Endothelial cell of umbilical vein (primary cell): ENCODE results near the gene EMID1. TPM values are rescaled to one million over a fixed set of nuclear protein-coding genes. Genes with fewer than 3 reads are reported as not detected.

Experiments used
- Bru-seq: library from RNA; stranded (reverse); fragments of 400-500 nt; gene quantifications from one replicate; lab custom pipeline; 2021; lab: Mats Ljungman, UMichigan
- BruChase-seq, 2 experiments: library from RNA; stranded (reverse); fragments of 400-500 nt; gene quantifications; one replicate each; lab custom pipeline; 2021; lab: Mats Ljungman, UMichigan
- BruUV-seq: library from RNA; stranded (reverse); fragments of 400-500 nt; replicated peaks from 2 replicates; lab custom pipeline; 2021; lab: Mats Ljungman, UMichigan
- CTCF ChIA-PET: fragments of 300-600, 350-600 bp; sonication (Branson Sonifier 250); formaldehyde crosslinking; loops from one replicate; lab custom pipeline; 2021; ENCODE audit warnings: antibody characterized with exemption, inconsistent platforms; lab: Charles Lee
- POLR2A ChIA-PET: fragments of 300-600, 350-600 bp; sonication (Branson Sonifier 250); formaldehyde crosslinking; loops from one replicate; lab custom pipeline; 2021; ENCODE audit warnings: antibody characterized with exemption, inconsistent platforms; lab: Charles Lee
- DNase-seq: peaks from one replicate; pipeline ENCODE4 v3.0.0-alpha.2; 2011; ENCODE audit warnings: low read depth, low spot score
- FAIRE-seq: peaks from 2 replicates; lab custom pipeline; 2011; peaks lifted over from hg19 to GRCh38; lab: Jason Lieb, UNC
- H2AFZ ChIP-seq: 2 replicates; pipeline ENCODE4 v1.6.0; 2012; ENCODE audit warnings: low read depth, low read length, control low read depth, inconsistent platforms
- H3K27ac ChIP-seq: 2 replicates; pipeline ENCODE4 v1.5.1; 2011; ENCODE audit warnings: low read depth, mild to moderate bottlenecking, control low read depth, low read length, moderate library complexity; ENCODE audit not compliant: insufficient read depth
- H3K27me3 ChIP-seq, 2 experiments: 2 replicates each; pipeline versions ENCODE4 v1.6.0 to v1.6.1; 2011; ENCODE audit warnings: low read length in 2 of 2, mixed read lengths in 1 of 2; ENCODE audit not compliant: control insufficient read depth in 2 of 2, insufficient read depth in 2 of 2
- H3K36me3 ChIP-seq, 2 experiments: 2 replicates in 1 of 2; 3 replicates in 1 of 2; pipeline ENCODE4 v1.5.1; 2011; ENCODE audit warnings: low read length in 2 of 2, mild to moderate bottlenecking in 1 of 2, moderate library complexity in 1 of 2; ENCODE audit not compliant: control insufficient read depth in 2 of 2, insufficient read depth in 2 of 2; ENCODE audit errors: extremely low read depth in 1 of 2
- H3K4me1 ChIP-seq: 3 replicates; pipeline ENCODE4 v1.5.1; 2011; ENCODE audit warnings: mild to moderate bottlenecking, low read length; ENCODE audit not compliant: control insufficient read depth, insufficient read depth; ENCODE audit errors: extremely low read depth
- H3K4me2 ChIP-seq: 2 replicates; pipeline ENCODE4 v1.6.1; 2011; ENCODE audit warnings: low read length, control low read depth, mixed read lengths; ENCODE audit not compliant: insufficient read depth
- H3K4me3 ChIP-seq, 3 experiments: fragments of 200-600 bp in 1 of 3; sonication (generic), shearing (Covaris generic) in 1 of 3; replicated peaks in 1 of 3; 2 replicates each; pipeline ENCODE4 v1.5.1; 2011 to 2016; ENCODE audit warnings: control low read depth in 3 of 3, low read length in 3 of 3, mild to moderate bottlenecking in 2 of 3, inconsistent platforms in 1 of 3, low read depth in 1 of 3, moderate library complexity in 1 of 3; ENCODE audit not compliant: insufficient read depth in 1 of 3
- H3K79me2 ChIP-seq: 2 replicates; pipeline ENCODE4 v1.6.0; 2012; ENCODE audit warnings: low read length, inconsistent platforms; ENCODE audit not compliant: control insufficient read depth, insufficient read depth
- H3K9ac ChIP-seq: replicated peaks from 2 replicates; pipeline ENCODE3; 2011; ENCODE audit warnings: low read length, control low read depth; ENCODE audit not compliant: insufficient read depth; ENCODE audit errors: extremely low read depth
- H3K9me1 ChIP-seq: replicated peaks from 3 replicates; pipeline ENCODE4 v1.6.0; 2011; ENCODE audit warnings: mild to moderate bottlenecking, low read length; ENCODE audit not compliant: control insufficient read depth, insufficient read depth; ENCODE audit errors: extremely low read depth
- H3K9me3 ChIP-seq: replicated peaks from 2 replicates; pipeline ENCODE4 v1.5.1; 2012; ENCODE audit warnings: low read length, inconsistent platforms; ENCODE audit not compliant: control insufficient read depth, insufficient read depth
- H4K20me1 ChIP-seq: replicated peaks from 2 replicates; pipeline ENCODE3; 2011; ENCODE audit warnings: mild to moderate bottlenecking, low read length; ENCODE audit not compliant: control insufficient read depth, insufficient read depth; ENCODE audit errors: extremely low read depth
- CTCF ChIP-seq, 2 donors: IDR thresholded peaks; 1 replicate in 1 of 2; 2 replicates in 1 of 2; pipeline ENCODE4 v1.5.1; 2011; ENCODE audit warnings: low read length in 2 of 2, mild to moderate bottlenecking in 2 of 2, moderate library complexity in 2 of 2, control low read depth in 1 of 2, inconsistent platforms in 1 of 2, low read depth in 1 of 2; ENCODE audit not compliant: insufficient read depth in 1 of 2; ENCODE audit errors: extremely low read depth in 1 of 2
- EZH2 ChIP-seq: IDR thresholded peaks from 2 replicates; pipeline ENCODE4 v1.6.1; 2012; ENCODE audit warnings: borderline replicate concordance, low read depth, mild to moderate bottlenecking, moderate library complexity, low read length, inconsistent platforms; ENCODE audit not compliant: severe bottlenecking
- FOS ChIP-seq: IDR thresholded peaks from 2 replicates; pipeline ENCODE4 v1.6.1; 2011; ENCODE audit warnings: mild to moderate bottlenecking, low read length, moderate library complexity, borderline replicate concordance; ENCODE audit not compliant: insufficient read depth
- GATA2 ChIP-seq: IDR thresholded peaks from 2 replicates; pipeline ENCODE4 v1.7.0; 2011; ENCODE audit warnings: low read depth, mild to moderate bottlenecking, moderate library complexity, mixed read lengths, low read length; ENCODE audit not compliant: insufficient read length, insufficient read depth
- JUN ChIP-seq: IDR thresholded peaks from 2 replicates; pipeline ENCODE4 v1.6.1; 2011; ENCODE audit warnings: borderline replicate concordance, low read depth; ENCODE audit not compliant: insufficient read length, insufficient read depth
- MAX ChIP-seq: IDR thresholded peaks from 2 replicates; pipeline ENCODE4 v1.6.1; 2011; ENCODE audit not compliant: insufficient read depth, insufficient read length
- MYC ChIP-seq: IDR thresholded peaks from one replicate; pipeline ENCODE4 v1.6.1; 2011; ENCODE audit warnings: mild to moderate bottlenecking, low read depth, low read length
- POLR2A ChIP-seq: IDR thresholded peaks from 2 replicates; pipeline ENCODE4 v1.6.1; 2012; ENCODE audit warnings: low read depth, mild to moderate bottlenecking, control low read depth, low read length
- POLR2AphosphoS5 ChIP-seq: IDR thresholded peaks from 2 replicates; pipeline ENCODE4 v1.6.1; 2012; ENCODE audit warnings: low read depth, mild to moderate bottlenecking, control low read depth, low read length, moderate library complexity; ENCODE audit not compliant: insufficient read depth
- dilution Hi-C: fragments of 300-500 bp; cut with MboI; formaldehyde crosslinking; loops from one replicate; pipeline ENCODE4 v1.15.0; 2019; ENCODE audit warnings: low sequenced_read_pairs; ENCODE audit not compliant: extremely low pct_ligation_motif_present
- intact Hi-C: fragments of 100-400 bp; cut with micrococcal nuclease; formaldehyde crosslinking; loops from one replicate; pipeline ENCODE4 v1.10.0; 2022
- long read RNA-seq: library from polyadenylated mRNA; stranded (forward); transcript quantifications from one replicate; pipeline ENCODE4 v2.0.0, GENCODE V29; 2021
- polyA minus RNA-seq, 3 experiments: library from RNA; depleted of rRNA, polyadenylated mRNA; stranded (reverse); fragments of >200 nt; gene quantifications; 1 replicate in 1 of 3; 2 replicates in 2 of 3; pipeline ENCODE4 v1.2.3, GENCODE V29; 2011
- polyA plus RNA-seq, 4 experiments: library from polyadenylated mRNA; depleted of rRNA in 3 of 4; stranded (reverse) in 3 of 4; unstranded in 1 of 4; fragments of >200 nt; gene quantifications; 2 replicates each; pipeline versions ENCODE4 v1.2.1 to v1.2.3, GENCODE V29; 2011 to 2012; ENCODE audit warnings: missing spikeins in 1 of 4
- total RNA-seq: library from RNA; stranded (reverse); gene quantifications from 2 replicates; pipeline ENCODE4 v1.2.3, GENCODE V29; 2021

Gene EMID1
- total RNA-seq: 0.39 and 0.51 TPM in 2 replicates
- 0.56 and 0.75 TPM in 2 replicates for polyA plus RNA-seq
- 0.41 and 0.63 TPM in 2 replicates for polyA plus RNA-seq (2011; cell fraction: cytosol; rRNA removed)
- 0.61 and 0.84 TPM in 2 replicates for polyA plus RNA-seq (2011; cell fraction: nucleus; rRNA removed)
- 0.22 TPM in 1 of 2 replicates, not detected in the other for polyA plus RNA-seq (2012)
- 0.23 and 0.68 TPM in 2 replicates for polyA minus RNA-seq
- not detected for polyA minus RNA-seq (2011; cell fraction: cytosol; rRNA and poly(A)+ RNA removed)
- 0.43 TPM in 1 of 2 replicates, not detected in the other for polyA minus RNA-seq (2011; cell fraction: nucleus; rRNA and poly(A)+ RNA removed)
- Bru-seq, nascent RNA: percentile 14 among the genes with signal in this experiment
- percentile 2 among the genes with signal in this experiment for BruChase-seq, experiment 1, labeled RNA remaining after a 6-hour chase
- BruChase-seq, experiment 2, labeled RNA remaining after a 2-hour chase: percentile 6 among the genes with signal in this experiment
- long read RNA-seq, partial matches to known transcripts: 0 of 1 reads
- long read RNA-seq, other reads (novel, unspliced or antisense): 1 of 1 reads

- intact Hi-C loops (loop anchor here (2.0 kb wide), 1 partner anchor 39 kb away; no protein-coding TSS in a partner anchor), dilution Hi-C loops (no loop called here)
- no TSS peak for BruUV-seq
- Histone ChIP-seq H3K9ac (no peak within 1 kb of the TSS), H3K27me3 (peaks cover 0 to 9% of the 10 kb centered on the region in 2 experiments), H3K4me2 (peak within 1 kb of the TSS; percentile 46), H3K27ac (no peak within 1 kb of the TSS), H3K36me3 (no peaks in the 10 kb centered on the region), H3K79me2 (no peaks in the 10 kb centered on the region), H2AFZ (peak within 1 kb of the TSS; percentile 82), H3K9me1 (no peaks in the 10 kb centered on the region), H4K20me1 (no peaks in the 10 kb centered on the region), H3K9me3 (no peaks in the 10 kb centered on the region), H3K4me3 (peak within 1 kb of the TSS in 2 of 3 experiments; percentile 40 to 42), H3K4me1 (peaks cover 9% of the 10 kb centered on the region)
- DNase-seq: peak; percentile 10
- FAIRE-seq: no peak
- POLR2A ChIA-PET: no interaction called here
- CTCF ChIA-PET: interaction anchor here (0.6 to 3.6 kb wide), 7 partner anchors 9 to 43 kb away, joined by 3 to 25 read pairs (median 4); no protein-coding TSS in a partner anchor
- TF ChIP-seq MYC (no peak), POLR2A (no peak), EZH2 (peak; percentile 47), FOS (no peak), GATA2 (no peak), CTCF (IDR thresholded peaks at IDR 0.05; ENCODE audit: extremely low read depth in 1 of 2, insufficient read depth in 1 of 2, low read depth in 1 of 2, low read length in 2 of 2) (peak; percentile 11 to 39), MAX (no peak), JUN (no peak), POLR2AphosphoS5 (no peak)
These were observed at the start of gene EMID1 for GRCh38 chr22:29205594-29206371. Gene EMID1 (plus strand): TSS chr22:29205896. CDS start chr22:29206039, 143 bp downstream.
